Germinal center (tissue), 1 donor: ENCODE results near the gene NAPG.
"Not testable (repeated sequence)": the region's sequence is repeated elsewhere in the genome, so short reads cannot be mapped to it uniquely, and the experiment has no call there.

Experiments used
- DNase-seq: peaks from one replicate; pipeline ENCODE4 v3.0.0; 2012; ENCODE audit warnings: mixed read lengths, low spot score

The NAPG gene

DNA sequence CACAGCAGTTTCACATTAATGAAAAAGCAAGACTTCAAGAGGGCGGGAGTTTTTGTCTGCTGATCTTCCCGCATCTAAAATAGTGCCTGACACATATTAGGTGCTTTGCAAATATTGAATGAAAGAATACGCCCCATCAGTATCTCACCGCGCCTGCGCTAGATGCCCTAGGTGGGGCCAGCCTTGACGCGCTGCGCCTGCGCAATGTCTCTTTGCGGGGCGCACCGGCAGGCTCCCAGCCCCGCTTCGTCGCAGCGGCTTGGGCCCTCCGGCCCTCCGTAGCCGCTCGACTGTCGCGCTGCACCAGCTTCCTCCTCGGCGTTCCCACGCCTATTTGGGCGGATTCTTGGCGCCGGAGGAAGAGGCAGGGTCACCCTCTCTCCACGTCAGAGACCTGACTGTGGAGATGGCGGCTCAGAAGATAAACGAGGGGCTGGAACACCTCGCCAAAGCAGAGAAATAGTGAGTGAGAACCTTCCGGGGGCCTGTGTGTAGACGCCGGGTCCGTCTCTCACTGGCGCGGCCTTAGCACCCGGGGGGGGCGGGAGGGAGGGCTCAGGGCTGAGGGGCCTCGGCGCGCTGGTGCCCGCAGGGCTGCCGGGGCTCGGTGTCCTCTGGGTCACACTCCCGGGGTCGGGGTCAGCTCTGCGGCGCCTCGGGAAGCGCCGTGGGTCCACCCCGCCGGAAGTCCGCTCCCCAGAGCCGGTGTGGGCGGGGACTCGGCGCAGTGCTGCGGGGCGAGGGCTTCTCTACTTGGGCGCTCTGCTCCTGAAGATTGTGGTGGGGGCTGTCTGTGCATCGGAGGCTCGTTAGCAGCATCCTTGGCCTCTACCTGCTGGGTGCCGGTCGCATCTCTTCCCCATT is at the start of gene NAPG:
TSS of gene NAPG (plus strand) at position 331 of the 864 bp plus-strand sequence. CDS start at position 407, 76 bp downstream.
- DNase-seq: peak; percentile 97

GRCh38 chr18:10476338-10476791 is 49.5 kb upstream of the NAPG start:
- DNase-seq: no peak

- DNase-seq: no peak
Observed at GRCh38 chr18:10477121-10477862, 48.5 kb upstream of the NAPG start.

DNA sequence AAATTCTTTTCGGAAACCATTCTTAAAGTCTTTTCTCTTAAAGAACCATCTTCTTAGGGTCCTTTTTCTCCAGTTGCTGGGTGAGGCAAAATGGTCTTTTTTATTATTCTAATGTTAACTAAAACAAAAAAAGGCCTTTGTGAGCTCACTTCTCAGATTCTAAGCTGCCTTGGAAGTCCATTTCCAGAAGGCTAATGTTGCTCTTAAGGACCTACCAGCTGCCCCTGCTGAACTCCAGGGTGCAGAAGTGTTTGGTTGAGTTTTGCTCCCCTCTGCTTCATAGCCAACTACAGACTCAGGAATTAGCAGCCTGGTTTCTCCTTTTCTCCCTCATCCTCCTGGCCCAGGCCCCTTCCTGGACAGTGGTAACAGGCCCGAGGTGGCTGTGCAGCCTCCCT is 48.0 kb upstream of the NAPG start:
- DNase-seq: no peak

DNA sequence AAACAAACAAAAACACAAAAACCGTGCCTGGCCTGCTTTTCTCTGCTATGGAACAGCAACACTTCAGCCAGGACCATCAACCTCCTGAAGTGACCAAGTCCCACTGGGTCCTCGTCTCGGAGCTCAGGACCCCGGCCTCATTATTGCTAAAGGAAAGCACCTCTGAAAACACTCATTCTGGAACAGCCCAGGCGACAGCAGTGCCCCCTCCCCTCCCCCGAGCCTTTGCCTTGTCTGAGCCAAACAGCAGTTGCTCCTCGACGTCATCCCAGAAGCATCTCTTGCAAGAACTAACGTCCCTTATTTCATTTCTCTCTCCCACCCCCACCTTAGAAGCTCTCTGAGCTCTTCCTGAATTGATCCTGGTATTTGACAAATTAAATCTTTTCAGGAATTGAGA is 44.0 kb upstream of the NAPG start:
- DNase-seq: no peak

- peak; percentile 23 for DNase-seq
Observed at GRCh38 chr18:10482363-10482984, 43.4 kb upstream of the NAPG start.

GRCh38 chr18:10482985-10483949 is 42.6 kb upstream of the NAPG start:
- DNase-seq: peak; percentile 72

- DNase-seq: no peak
Observed at GRCh38 chr18:10485475-10485874, 40.4 kb upstream of the NAPG start.

GRCh38 chr18:10486362-10486761 is 39.5 kb upstream of the NAPG start:
- no peak for DNase-seq

DNA sequence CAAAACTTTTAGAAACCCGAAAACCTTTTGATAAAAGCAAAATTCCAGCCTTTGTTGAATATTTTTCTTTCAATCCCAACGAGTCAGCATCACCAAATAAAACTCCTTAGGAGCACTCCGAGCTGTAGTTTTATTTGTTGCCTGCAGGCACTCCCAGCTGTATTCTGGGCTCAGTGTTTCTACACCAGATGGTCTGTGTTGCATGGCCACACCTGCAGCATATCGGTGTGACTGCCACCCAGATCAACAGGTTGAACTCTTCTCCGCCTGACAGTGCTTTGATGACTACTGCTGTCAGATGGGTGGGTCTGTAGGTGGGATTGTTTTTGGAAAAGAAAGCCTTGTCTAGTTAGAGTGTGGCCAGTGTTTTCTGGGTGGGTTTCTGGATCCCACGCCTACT is 38.7 kb upstream of the NAPG start:
- DNase-seq: no peak

DNA sequence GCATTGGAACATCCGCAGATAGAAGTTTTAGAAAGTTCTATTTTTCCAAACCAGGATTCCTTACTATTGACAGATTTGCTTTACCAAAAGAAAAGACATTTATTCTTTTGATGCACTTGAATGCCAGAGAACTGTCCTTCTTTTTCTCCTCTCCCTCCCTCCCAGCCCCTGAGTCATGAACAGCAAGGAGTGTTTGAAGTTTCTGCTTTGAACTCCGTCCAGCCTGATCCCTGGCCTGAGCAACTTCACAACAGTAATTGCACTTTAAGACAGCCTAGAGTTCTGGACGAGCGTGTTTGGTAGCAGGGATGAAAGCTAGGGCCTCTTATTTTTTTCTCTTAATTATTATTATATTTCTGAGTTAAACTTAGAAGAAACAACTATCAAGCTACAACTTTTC is 37.8 kb upstream of the NAPG start:
- DNase-seq: no peak

DNA sequence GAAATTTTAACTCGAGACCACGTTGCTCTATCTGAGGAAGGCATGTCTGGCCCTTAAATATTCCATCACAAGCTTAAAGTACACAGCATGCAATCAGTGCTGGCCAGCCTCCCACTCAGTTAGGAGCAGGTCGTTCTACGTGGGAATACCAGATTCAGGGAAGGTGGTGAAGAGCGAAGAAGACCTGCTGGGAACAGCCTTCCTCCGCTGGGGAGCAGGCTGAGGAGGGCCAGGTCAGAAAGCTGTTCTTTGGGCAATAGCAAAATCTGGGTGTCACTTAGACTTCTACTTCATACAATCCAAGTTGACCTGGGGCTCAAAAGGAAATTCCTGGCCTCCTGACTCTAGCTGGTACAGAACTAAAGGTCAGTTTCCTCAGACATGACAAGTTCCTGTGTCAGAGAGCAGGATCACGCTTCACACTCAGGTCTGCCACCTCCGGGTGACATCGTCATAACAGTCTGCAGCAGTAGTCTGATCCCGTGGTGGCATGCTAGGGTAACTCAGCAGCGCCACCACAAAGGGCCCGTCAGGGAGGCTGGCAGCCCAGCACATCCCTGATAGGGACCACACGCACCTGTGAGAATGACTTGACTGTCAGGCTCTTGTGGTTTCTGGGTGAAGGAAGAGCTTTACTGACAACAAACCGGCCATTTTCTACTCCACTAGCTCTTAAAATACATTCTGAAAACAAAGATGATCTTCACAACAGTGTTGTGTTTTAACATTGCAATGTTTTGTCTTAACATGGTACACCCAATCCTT is 35.2 kb upstream of the NAPG start:
- peak; percentile 92 for DNase-seq

DNA sequence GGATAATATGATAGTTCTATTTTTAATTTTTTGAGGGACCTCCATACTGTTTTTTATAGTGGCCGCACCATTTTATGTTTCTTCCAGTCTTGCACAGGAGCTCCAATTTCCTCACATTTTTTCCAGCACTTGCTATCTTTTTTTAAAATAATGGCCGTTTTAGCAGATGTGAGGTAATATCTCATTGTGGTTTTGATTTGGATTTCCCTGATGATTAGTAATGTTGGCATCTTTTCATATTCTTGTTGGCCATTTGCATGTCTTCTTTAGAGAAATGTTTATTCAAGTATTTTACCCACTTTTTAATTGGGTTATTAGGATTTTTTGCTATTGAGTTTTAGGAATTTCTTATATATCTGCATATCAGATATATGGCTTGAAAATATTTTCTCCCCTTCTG is 29.9 kb upstream of the NAPG start:
- DNase-seq: no peak

DNA sequence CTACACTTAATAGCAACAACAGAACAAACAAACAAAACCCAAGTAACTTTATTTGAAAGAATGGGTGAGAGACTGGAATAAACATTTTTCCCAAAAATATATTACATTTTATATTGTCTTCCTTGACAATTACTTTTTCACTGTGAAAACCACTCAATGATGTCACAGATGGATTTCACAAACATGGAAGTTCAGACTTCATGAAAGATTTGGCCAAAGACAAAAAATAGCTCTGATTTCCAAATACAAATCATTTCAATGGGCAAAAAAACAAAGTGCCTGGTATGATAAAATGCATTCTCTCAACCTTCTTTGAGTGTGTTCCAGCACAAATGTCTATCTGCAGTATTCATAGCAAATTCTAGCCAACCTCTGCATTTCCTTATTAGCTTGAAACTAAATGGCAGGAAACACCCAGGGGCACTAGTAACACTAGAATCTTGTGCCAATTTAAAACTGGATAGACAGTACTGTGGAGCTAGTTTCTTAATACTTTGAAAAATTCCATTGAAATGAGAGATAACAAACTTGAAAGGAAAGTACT is 28.5 kb upstream of the NAPG start:
- DNase-seq: no peak

- no peak for DNase-seq
Observed at GRCh38 chr18:10499230-10499629, 26.6 kb upstream of the NAPG start.

DNA sequence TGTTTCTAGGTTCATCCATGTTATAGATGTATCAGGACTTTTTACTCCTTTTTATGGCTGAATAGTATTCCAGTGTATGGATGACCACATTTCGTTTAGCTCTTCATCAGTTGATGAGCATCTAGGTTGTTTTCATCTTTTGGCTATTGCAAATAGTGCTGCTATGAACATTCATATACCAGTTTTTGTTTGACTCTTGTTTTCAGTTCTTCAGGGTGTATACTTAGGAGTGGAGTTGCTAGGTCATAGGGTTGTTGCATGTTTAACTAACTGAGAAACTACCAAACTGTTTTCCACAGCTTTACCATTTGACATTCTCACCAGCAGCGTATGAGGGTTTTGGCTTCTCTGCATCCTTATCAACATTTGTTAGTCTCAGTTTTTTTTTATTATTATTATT is 25.8 kb upstream of the NAPG start:
- DNase-seq: no peak

GRCh38 chr18:10504723-10505122 is 21.1 kb upstream of the NAPG start:
- DNase-seq: no peak

- not testable (repeated sequence) for DNase-seq
Observed at GRCh38 chr18:10505892-10506291, 19.9 kb upstream of the NAPG start.

GRCh38 chr18:10508591-10508990 is 17.2 kb upstream of the NAPG start:
- no peak for DNase-seq

DNA sequence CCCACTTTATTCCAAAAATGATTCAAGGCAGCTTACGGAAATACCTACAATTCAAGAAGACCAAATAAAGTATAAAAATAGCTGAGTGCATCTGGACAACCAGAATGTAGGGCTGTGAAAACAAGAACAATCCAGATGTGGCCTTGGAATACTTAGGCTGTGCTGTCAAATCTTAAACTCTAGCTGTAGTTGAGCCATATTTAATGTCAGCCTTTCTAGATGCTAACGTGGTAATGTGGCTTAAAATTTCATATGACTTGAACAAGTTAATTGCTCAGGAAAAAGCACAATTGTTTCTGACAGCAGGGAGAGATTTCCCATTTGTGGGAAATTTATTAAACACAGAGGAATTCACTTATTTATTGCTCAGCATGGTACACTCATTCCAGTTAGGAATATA is 14.6 kb upstream of the NAPG start:
- no peak for DNase-seq

GRCh38 chr18:10514082-10514481 is 11.7 kb upstream of the NAPG start:
- no peak for DNase-seq
